HG03135 (cell line): ENCODE results near the gene CDKL5.

ENCODE experiments used
- ATAC-seq: cut with Tn5 transposase; IDR thresholded peaks from one replicate; pipeline ENCODE4 v1.9.1; 2021; ENCODE audit warnings: mild to moderate bottlenecking, moderate library complexity; ENCODE audit not compliant: unreplicated experiment

The CDKL5 gene

GRCh38 chrX:18687856-18688495 lies 262.6 kb downstream of the CDKL5 start:
- no peak for ATAC-seq

GRCh38 chrX:18691431-18691830 lies 266.0 kb downstream of the CDKL5 start:
- ATAC-seq: no peak

GRCh38 chrX:18692541-18692940 lies 267.1 kb downstream of the CDKL5 start:
- no peak for ATAC-seq

- no peak for ATAC-seq
Measured at GRCh38 chrX:18696653-18697052, 271.2 kb downstream of the CDKL5 start.

DNA sequence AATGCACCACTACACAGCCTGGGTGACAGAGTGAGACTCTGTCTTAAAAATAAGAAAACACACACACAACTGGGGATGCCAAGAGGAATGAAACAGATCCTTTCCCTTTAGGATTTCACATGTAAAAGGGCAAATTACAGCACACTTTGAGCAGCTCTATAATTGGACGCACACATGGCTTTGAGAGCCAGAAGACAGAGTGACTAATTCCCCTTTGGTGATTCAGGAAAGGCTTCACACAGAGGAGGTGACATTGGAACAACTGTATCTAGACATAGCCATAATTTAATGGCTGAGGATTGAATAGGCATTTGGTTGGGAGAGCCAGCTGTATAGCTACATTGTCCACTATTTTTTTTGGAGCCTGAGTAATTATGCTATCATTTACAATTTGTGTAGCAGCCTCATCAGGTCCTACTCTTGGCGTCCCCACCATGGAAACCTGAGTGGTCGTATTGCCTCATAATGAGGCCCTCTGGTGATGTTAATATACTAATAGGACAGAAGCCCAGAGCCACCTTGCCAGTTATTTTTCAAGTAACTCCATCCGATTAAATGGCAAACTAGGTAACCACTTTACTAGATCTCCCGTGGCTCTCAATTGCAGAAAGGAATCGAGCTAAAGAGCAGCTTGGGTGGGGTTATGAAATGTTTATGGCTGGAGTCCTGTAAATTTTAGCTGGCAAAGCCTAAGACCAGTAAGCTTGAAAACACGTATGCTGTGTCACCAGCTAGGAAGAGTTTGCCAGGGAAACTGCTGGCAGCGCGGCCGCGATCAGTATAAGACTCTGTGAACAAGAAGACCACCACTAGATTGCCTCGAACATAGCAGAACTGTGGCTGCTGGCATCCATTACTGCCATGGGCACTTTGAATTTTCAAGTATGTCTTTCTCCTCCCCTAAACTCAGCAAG lies 273.6 kb downstream of the CDKL5 start:
- ATAC-seq: no peak

- ATAC-seq: no peak
Measured at GRCh38 chrX:18701621-18702361, 276.4 kb downstream of the CDKL5 start.

DNA sequence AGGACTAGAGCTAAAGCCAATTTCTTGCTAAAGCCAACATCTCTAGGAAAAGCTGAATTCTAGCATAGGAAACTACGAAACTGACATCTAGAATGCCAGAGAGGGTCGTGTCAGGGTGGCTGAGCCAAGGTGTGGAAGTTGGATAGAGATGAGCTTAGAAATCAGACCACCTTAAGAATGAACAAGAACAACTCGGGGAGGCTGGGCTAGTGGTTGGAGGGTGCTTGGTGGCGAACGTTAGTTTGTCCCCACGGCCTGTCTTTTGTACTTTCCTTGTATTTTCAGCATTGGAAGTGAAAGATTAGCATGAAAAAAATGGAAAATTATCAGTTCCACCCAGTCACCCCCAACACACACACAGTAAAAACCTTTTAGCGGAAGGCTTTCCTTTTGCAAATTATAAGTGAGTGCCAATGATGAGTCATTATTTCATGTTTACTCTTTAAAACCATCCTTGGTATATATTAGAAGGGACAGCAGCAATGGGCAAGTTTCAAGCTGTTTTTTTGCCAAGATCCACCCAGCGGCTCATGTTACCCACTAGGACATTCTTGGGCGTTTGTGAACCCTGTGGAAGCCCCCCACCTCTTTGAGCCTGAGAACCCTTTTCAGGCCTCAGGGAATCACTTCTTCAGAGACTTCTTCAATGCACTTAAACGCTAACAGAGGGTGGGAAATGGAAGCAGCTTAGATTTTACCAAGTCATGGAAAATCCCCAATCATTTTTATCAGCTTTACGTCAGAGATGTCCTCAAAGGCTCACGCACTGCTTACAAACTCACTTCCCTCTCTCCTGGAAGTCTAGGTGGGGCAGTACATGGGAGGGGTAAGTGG lies 277.2 kb downstream of the CDKL5 start:
- no peak for ATAC-seq
